HG03565 (cell line): ENCODE results near the gene ACE.

ENCODE experiments used
- ATAC-seq: cut with Tn5 transposase; IDR thresholded peaks from one replicate; pipeline ENCODE4 v1.9.1; 2021; ENCODE audit warnings: mild to moderate bottlenecking, moderate library complexity; ENCODE audit not compliant: unreplicated experiment

The ACE gene

GRCh38 chr17:63512896-63513644, 36.2 kb downstream of the ACE start:
- ATAC-seq: no peak

- ATAC-seq: no peak
Observed at GRCh38 chr17:63514477-63514876, 37.6 kb downstream of the ACE start.

DNA sequence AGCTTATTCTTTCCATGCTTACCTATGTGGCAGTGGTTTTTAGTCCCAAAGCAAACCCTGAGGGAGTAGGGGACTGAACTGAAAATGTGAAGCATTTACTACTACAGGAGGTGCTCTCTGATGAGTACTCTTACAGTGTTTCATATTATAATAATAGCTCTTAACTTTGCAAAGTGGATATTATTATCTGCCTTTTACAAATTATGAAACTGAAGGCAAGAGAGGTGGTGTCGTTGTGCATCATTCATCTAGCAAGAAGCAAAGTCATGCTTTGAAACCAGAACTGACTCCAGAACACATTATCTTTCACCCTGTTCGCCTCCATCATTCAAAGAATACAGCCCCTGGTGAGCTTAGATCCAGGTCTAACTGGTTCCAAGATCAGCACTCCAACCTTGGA, 38.1 kb downstream of the ACE start:
- ATAC-seq: no peak

- no peak for ATAC-seq
Observed at GRCh38 chr17:63515426-63515825, 38.6 kb downstream of the ACE start.

GRCh38 chr17:63516910-63517824, 40.3 kb downstream of the ACE start:
- no peak for ATAC-seq

DNA sequence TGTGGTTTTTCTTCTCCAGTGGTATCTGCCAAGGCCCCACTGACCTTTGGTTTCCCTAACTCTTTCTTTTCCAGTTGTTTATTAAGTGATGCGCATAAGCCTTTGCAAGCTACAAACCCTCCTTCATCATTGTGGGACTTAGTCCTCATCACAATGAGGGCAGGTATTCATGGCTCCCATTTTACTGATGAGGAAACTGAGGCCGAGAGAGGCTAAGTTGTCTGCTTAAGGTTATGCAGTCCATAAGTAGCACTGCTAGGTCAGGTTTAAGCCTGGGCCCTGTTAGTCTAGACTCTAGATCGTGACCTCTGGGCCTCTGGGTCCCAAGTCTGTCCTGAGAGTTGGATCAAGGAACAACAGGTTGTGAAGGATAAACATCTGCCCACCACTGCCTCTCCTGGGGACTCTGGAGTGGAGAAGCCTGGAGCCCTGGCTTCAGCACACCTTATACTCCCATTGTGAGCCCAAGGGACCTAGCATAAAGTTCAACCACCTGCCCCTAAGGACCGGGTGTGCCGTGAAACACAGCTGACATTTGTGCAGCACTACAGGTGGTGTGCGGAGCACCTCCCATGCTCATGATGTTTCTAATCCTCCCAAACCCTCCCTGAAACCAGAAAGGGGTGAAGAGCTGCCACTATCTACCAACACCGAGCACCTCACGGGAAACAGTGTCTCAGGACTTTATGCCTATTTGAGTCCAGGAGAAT, 41.1 kb downstream of the ACE start:
- ATAC-seq: no peak

GRCh38 chr17:63519116-63519881, 42.4 kb downstream of the ACE start:
- ATAC-seq: no peak

- no peak for ATAC-seq
Observed at GRCh38 chr17:63519972-63520882, 43.4 kb downstream of the ACE start.

DNA sequence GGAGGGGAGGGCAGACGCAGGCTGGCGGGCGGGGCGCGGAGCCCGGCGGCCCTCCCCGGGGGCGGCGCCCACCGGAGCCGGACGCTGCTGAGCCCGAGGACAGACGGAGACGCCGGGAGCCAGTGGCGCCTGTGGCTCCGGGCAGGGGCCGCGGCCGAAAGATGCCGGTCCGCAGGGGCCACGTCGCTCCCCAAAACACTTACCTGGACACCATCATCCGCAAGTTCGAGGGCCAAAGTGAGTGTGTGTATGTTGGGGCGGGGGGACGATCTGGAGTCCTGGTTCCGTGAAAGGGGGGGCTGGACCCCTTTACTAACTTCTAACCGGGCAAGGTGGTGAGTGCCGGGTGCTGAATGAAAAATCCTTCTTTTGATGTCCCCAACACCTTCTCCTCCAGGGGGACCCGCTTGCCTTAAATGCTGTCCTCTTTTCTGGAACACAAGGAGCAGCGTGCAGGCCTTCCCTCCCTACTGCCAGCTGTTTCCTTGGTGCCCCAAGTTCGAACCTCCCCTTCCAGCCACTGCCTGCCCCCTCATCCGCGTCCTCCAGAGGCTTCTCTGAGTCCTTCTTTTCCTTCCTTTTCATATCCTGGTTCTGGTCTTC, 46.5 kb downstream of the ACE start, which contains the start of gene KCNH6:
KCNH6 (plus strand) TSS at position 106 of the 603 bp plus-strand sequence; CDS start at position 162, 56 bp downstream.
- no peak for ATAC-seq

GRCh38 chr17:63524051-63524450, 47.2 kb downstream of the ACE start:
- no peak for ATAC-seq

DNA sequence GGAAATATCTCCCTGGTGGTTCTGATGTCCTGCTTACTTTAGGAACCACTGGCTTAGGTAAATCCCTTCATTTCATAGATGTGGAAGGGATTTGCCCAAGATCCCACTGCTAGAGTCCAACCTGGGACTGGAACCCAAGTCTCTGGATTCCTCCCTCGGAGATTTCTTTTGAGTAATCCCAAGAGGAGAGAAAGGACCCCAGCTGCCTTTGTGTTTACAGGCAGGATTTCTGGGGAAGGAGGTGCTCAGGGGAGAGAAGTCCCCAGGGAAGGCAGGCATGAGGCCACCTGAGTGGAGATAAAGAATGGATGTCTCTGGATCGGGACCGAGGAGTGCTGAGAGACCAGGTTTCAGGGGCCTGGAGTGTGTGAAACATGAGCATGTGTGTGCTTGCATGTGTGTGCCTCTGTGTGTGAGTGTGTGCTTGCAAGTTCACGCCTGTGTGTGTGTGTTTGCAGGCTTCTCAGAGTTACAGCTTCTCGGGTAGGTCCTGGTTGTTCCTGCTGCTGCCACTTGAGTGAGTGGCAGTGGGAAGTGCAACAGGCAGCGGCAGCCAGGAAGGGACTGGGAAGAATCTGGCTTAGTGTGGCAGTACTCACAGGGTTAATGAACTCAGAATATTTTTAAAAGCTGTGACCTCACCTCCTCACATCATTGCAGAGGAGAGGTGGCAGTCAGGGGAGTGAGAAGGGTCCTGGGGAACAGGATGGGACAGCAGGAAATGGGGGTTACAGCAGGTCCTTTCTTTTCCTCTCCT, 48.5 kb downstream of the ACE start:
- ATAC-seq: no peak

- ATAC-seq: no peak
Observed at GRCh38 chr17:63526861-63527260, 50.0 kb downstream of the ACE start.

- ATAC-seq: no peak
Observed at GRCh38 chr17:63528183-63528582, 51.3 kb downstream of the ACE start.

DNA sequence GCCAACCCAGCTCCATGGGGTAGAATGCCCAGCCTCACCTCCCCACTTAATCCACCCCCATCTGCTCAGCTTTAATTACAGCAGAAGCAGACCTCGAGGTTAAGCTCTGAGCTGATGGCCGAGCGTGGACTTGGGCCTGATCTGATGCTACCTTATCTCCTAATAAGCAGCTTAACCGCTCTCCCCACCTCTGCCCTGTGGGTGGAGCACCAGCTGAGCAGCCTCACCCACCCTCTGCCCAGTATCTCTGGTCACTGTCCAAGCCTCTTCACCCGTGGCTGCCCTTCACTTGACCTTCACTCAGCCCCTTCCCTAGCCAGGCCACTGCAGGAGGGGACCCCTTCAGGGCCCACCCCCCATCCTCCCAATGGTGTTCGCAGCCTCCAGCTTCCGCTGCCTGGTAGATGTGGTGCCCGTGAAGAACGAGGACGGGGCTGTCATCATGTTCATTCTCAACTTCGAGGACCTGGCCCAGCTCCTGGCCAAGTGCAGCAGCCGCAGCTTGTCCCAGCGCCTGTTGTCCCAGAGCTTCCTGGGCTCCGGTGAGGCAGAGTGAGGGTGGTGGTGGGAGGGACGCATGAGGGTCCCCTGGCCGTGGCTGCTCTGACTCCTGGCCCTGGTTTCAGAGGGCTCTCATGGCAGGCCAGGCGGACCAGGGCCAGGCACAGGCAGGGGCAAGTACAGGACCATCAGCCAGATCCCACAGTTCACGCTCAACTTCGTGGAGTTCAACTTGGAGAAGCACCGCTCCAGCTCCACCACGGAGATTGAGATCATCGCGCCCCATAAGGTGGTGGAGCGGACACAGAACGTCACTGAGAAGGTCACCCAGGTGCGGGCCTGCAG, 53.1 kb downstream of the ACE start:
- no peak for ATAC-seq

- ATAC-seq: no peak
Observed at GRCh38 chr17:63530557-63531021, 53.7 kb downstream of the ACE start.

DNA sequence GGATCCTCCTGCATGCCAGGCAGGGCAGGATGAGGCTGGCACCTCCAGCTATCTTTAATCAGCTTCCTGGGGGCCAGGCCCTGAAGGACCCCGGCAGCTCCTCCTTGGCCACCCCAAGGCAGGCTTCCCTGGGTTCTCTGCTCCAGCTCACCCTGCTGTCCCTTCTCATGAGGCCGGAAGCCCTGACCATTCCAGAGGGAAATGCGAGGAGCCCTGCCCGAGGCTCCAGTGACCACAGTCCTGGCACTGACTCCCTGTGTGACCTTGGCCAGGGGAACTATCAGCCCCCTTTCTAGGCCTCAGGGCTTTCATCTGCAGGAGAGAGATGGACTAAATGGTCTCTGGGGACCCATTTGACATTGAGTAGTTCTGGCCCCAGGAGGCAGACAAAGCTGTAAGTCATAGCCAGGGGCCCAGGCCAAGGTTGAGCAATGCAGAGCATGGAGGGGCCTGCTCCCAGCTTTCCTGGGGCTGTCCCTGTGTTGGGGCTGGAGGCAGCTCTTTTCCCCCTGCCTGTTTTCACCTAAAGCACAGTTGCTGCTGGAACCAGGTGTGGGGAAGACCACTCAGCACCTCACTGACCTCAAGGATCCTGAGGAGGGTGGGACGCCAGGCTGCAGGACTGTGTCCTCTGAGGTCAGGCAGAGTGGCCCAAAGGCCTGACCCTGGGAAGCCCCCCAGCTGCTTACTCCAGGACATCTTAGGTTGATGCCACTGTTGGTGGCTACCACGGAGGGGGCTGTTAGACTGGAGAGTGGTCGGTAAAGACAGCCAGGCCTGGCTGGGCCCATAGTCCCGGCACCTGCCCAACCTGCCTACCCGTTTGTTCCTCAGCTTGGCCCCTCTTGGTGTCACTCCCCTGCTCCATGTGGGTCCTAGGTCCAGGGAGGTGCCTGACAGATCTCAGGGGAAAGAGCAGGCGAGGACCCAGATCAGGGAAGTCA, 54.4 kb downstream of the ACE start:
- ATAC-seq: no peak
